Uterus (tissue), 2 donors: ENCODE data around the gene SLC29A1.

ENCODE experiments used
- CTCF ChIP-seq, 4 experiments: fragments of 200-600 bp in 2 of 4; fragments of 450-650 bp in 2 of 4; sonication (generic) in 2 of 4; IDR thresholded peaks; one replicate each; pipeline ENCODE4 v1.5.1; 2016 to 2019; ENCODE audit warnings: antibody characterized with exemption in 4 of 4, mild to moderate bottlenecking in 2 of 4, moderate library complexity in 1 of 4
- POLR2A ChIP-seq, 2 donors: fragments of 450-650 bp; IDR thresholded peaks; one replicate each; pipeline ENCODE4 v1.6.1; 2016; ENCODE audit warnings: antibody characterized with exemption in 2 of 2, mild to moderate bottlenecking in 1 of 2, moderate library complexity in 1 of 2

GRCh38 chr6:44183783-44184182 is 39.6 kb upstream of the SLC29A1 start:
- TF ChIP-seq POLR2A (IDR thresholded peaks at IDR 0.05) = no peak
- no peak for TF ChIP-seq CTCF (IDR thresholded peaks at IDR 0.05)
